NCI-H146 treated with DMSO at 0.1 percent for 48 hours (cell line): ENCODE measurements around the gene PTPN20.

Source experiments
- DNase-seq: peaks from one replicate; lab custom pipeline; 2025; ENCODE audit not compliant: unreplicated experiment; lab: John Stamatoyannopoulos, UW

The PTPN20 gene

DNA sequence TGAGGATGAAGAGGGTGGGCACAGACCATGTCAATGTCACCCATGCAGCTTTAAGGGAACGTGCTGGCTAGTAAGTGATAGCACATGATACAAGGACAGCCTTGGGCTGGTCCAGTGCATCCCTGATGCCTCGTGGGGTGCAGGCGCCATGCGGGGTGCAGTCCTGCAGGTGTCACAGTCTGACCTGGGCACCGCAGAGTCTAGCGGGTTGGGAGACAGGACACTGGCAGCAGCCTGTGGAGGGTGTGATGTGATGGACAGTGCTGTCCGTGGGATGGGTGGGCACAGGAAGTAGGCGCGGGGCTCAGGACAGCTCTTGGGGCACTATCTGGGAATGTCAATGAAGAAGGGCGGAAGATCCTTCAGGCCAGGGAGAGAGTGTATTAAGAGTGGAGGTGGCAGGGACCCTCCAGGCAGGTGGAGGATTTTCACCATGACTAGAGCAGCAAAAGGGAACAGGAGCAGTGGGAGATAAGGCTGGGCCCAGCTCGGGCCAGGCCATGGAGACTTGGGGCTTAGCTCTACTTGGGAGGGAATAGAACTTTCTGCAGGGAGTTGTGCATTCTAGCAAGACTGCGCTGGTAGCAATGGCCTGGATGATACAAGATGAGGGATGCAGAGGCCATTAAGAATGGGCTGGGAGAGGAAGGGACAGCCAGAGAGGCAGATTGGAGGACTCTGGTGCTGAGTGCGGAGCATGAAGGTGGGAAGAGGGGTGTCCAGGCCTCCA, 122.5 kb downstream of the PTPN20 start:
- no peak for DNase-seq

DNA sequence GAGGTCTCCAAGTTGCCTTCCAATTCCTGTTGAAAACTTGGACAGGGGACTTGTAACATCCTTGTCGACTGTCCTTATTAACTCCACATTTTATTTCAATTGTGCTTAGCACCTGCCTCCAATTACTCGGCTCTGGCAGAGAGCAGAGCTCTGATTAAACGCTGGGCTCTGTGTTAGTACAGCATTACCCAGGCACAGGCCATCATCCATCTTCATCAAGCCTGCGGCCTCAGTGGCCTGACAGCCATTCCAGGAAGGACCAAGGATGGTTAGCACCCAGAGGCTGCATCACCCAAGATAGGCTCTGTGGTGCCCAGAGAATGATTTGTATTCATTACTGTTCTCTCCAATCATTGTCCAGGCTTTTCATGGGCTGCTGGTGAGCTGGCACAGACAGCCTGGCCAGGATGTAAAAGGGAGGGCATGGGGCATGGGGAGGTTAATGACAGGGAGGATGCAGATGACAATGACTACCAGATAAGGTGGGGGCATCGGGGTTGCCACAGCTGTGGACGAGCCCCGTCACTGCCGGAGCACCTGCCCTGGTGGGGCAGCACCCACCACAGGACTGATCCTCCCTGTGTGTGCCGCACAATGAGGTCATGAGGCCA, 123.3 kb downstream of the PTPN20 start:
- DNase-seq, result no peak

DNA sequence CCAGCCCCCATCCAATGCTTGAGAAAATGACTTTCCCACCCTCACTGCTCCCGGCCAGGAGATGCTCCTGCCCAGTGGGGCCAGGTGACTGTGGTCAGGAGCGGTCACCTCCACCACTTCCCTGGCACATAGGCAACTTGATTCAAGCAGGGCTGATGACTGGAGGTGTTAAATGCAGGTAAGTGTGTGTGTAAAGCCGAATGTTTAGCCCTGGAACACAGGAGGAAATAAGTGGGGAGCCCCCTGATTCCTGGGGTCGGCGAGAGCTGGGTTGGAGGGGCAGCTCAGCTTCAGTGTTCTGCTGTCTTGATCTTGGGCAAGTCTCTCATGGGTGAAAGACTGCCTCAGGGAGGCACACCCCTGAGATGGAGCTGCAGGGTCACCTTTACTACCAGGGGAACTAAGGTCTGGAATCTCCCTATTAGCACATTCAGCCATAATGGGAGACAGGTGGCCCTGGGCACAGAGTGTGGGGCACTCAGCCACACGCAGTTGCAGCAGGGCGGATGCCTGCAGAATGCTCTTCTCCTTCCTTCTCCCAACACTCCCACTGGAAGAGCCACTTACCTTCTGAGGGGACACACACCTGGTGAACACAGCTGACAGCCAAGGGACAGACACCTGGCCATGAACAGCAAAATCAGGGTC, 124.1 kb downstream of the PTPN20 start:
- DNase-seq, result no peak

DNA sequence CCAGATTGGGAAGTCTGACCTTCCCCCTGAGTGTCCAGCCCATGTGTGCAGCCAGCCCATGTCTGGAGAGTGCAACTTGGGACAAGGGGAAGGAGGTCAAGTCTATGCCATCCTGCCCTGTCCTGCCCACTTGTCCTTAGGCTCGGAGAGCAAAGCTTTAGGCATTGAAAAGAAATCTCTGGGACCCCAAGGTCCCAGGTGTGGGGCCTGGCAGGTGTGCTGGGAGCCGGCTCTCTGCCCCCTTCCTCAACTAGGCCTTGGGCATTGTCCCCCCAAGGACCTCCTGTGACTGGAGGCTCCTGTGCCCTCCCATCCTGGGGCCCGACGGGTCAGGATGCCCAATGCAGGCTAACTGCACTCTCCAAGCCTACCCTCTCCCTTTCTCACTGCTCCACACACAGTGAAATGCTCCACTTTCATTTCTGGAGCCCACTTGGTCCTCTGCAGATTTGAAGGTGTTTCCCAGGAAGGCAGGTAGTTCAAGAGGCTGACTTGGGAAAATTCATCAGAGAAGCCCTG, 124.7 kb downstream of the PTPN20 start:
- DNase-seq, result no peak

DNA sequence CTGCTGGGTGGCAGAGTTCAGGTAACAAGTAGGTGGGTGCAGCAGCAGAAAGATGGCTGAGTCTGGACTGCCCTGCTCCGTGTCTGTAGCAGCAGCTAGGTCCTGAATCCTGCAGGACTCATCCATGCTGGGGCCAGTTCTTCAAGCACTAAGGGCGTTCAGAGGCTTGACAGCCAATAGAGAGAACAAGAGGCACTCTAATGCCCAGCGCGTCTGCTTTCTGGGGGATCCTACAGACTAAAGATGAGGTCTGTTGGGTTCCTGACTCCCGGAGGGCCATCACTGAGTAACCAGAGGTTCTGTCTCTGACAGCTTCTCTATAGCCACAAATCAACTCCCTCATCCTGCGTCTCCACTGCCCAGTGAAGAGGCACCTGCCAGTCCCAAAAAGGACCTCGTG, 125.5 kb downstream of the PTPN20 start:
- no peak for DNase-seq

DNA sequence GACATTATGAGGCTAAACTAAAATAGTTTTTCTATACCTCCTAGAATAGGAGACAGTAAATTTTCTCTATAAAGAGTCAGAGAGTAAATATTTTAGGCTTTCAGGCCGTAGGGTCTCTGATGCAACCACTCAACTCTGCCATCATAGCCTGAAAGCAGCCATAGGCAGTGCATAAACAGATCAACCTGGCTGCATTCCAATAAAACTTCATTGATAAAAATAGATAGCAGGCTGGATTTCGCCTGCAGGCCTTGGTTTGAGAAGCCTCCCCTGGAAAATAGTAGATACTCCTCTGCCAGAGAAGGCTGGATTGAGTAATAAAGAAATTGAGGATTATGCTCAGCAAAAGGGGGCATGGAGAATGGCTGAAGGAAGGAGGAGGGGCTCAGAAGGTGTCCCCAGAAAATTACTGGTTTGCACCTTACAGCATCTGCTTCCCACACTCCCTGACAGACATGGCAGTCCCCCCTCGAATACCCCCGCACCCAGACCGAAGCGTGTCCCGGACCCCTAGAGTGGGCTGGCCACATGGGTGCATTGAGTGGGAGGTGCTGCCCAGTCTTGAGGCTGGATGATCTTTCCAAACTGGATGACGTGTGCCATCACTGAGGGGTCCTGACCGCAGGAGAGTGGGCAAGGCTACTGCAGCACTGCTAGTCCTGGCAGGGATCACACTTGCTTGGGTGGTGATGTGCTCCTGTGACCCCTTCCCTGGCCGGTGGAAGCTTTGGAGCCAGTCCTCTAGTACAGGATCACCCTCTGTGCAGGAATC, 126.6 kb downstream of the PTPN20 start:
- no peak for DNase-seq

DNA sequence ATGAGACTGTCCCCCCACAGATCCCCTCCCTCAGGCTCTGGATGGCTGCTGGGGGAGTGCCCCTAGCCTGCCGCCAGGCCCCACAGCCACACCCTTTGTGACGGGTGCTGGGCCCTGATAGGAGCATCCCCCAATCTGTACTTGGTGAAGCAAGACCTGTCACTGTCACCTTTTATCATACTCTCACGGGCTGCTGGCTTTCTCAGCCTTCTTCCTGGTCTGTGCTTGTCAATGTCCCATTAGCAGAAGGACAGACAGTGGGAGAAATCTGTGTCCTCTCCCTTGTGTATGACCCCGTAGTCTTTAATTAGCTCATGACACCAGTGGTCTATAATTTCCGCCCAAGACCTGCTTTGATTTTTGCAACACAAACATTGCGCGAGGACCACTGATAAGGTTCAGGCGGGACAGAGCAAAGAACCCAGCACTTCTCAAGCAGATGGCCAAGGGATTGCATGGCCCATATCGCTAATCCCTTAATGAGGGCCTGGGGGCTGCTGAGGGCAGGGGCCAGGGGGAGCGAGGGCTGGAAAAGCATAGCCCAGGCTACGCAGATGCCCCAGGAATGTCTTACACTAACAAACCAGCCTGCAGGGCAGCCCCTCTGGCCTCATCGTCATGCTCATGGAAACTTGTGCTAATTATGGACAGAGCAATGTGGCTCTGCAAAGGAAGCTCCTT, 127.8 kb downstream of the PTPN20 start:
- no peak for DNase-seq

DNA sequence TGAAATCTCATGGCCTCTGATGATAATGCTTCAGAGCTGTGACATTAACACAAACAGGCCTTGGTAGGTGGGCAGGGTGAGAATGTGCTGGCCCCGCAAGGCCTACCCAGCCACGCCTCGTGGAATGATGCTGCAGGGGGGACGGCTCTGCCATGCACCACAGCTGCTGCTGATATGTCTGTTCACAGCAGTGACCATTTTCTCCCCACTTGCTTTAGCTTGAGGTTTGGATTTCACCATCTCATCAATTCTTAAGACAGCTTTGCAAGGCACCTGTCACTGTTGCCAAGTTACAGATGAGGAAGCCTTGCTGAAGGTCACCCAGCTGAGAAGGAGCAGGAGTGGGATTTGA, 128.3 kb downstream of the PTPN20 start:
- DNase-seq, result no peak

DNA sequence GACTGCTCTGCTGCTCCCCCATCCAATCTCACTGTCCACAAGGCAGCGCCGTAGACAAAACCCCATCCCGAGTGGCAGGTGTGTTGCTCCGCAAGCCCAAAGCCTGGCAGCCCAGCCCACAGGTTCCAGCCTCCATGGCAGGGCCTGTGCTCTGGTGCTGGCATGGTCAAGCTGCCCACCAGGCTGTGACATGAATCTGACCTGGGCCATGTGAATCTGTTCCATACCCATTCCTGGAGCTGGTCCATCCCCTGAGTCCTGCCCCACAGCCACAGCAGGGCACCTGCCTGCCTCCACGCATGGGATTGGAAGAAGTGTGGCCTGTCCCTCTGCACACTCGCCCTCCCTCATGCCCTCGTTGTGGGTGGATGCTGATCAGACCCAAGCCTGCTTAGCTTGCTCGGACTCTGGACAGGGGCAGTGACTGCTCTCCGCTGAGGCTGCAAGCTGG, 128.8 kb downstream of the PTPN20 start:
- no peak for DNase-seq

DNA sequence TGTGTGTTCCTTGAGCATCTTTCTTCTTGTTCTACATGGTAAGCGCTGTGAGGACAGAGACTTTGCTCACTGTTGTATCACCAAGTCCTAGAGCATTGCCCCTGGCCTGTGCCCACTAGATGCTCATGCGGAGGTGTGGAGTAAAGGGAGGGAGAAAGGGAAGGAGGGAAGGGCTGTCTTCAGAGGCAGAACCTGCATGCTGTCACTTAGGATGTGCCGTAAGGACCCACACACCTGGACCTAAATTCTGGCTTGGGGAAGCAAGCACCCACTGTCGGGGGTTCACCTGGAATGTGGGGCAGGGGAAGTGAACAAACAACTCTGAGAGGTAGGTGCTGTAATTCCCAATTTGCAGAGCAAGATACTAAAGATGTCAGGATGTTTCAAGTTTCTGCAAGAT, 129.5 kb downstream of the PTPN20 start:
- DNase-seq, result no peak

DNA sequence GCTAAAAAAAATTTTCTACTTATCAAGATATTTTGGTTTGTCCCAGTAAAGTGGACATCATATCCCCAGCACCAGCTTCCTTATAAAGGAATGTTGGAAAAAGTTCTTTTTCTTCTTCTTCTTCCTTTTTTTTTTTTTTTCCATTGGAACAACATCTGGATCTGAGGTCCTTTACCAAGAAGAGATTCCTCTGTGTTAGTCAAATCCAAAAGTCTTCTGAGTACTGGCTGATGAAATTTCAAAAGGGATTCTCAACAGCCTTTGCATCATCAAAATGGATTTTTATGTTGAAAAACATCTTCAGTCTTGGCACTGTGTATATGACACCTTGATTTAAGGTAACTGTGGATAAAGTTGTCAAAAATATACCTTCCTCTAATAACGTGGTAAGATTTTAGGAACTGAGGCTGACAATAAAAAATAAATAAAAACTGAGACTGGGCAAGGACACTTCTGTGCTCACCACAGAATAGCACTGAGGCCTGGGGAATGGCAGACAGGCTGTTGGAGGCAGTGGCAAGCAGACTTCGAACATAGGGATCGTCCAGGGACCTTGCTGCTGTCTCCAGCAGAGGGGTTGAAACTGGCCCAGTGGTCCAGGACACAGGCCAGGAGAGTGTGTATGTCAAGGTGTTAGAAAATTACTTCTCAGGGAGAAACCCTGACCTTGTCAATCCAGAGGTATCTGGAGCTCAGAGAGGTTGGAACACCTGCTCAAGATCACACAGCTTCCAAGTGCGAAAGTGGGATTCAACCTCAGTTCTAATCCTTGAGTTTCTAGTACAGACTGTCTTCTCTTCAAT, 130.4 kb downstream of the PTPN20 start:
- DNase-seq, result no peak

DNA sequence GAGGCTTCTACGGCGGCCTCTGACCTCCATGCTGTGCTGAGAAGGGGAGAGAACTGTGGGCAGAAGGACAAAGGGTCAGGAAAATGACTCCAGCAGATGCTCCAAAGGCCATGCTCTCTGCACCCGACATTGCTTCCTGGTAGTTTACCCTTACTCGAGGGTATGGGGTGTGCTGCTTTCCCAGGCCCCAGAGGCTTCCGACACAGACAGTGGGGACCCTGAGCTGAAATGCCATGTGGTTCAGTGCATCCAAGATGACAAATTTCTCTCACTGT, 130.9 kb downstream of the PTPN20 start:
- no peak for DNase-seq

DNA sequence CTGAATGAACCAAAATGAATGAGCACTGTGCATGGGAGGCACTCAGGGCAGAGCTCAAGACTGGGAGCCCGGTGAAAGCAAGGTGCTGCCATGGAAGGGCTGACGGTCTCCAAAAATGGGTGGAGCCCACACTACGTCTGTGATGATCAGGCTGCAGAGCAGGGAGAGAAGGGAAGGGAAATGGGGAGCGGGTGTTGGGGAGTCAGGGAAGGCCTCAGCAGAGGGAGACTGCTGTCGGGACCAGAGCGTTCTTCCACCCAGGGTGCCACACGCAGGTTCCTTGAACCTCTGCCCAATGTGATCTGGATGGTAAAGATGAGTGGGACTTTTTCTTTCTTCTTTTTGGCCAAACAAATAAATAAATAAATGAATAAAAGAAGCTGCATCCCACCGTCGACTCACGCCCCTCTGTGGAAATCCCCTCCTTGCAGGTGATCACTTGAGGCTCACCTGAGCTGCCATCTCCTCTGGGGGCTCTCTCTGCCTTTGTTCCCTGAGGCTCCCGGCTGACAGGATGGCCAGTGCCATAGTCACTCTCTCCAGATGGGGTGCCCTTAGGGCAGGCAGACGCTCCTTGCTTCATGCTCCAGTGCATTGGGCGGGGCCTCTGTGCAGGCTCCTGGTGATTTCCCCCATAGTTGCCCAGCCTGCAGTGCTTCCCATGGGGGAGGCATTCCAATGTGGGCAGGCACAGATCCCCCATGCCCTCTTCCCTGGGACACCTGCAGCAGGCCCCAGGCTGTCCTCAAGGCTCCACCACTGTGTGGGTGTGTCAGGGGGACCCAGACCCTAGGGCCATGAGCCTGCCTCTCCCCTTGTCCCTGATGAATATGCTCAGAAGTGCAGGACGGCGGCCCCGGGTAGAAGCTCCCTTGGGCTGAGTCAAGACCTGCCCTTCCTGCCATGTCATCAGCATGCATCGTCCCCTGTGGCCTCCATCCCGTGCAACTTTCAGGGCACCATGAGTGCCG, 131.8 kb downstream of the PTPN20 start:
- no peak for DNase-seq

DNA sequence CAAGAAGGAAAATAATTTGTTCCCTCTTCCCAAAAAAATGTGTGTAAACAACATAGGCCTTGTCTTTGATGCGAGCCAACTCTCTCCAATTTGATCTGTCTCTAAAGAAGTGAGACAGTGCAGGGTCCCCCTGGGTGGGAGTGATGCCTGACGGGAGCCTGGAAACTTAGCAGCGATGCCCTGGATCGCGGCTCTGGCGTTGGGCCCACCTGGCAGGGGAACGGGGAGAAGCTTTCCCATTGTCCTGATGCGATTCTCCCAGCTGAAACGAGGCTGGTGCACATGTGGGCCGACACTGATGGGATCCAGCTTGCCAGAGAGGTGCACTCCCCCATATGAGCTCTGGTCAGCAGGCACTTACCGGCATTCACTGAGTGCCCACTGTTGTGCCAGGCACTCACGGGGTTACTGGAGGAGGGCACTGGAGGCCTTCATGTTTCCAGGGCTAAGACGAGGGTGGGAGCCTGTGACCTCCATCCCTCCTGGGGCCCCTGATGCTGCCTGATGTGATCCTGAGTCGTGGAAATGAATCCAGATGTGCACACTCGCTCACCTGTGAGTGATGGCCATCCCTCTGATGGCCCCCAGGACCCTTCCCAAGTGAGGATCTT, 132.8 kb downstream of the PTPN20 start:
- no peak for DNase-seq

DNA sequence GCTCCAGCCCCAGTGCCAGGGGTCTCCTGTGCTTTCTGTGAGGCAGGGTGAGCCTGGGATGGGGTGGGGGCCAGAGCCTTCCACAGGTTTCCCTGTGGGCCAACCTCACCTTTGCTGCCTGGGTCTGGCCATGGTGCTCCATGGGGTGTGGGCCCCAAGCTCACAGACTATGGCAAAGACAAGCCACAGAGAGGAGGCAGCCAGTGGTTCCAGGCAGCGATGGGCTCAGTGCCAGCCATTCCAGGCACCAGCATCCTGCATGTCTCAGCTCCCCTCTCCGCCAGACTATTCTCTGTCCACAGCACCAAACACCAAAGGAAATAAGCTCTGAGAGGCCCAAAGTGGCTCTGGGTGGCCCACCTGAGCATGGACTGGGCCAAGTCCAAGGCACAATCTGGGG, 133.5 kb downstream of the PTPN20 start:
- no peak for DNase-seq

DNA sequence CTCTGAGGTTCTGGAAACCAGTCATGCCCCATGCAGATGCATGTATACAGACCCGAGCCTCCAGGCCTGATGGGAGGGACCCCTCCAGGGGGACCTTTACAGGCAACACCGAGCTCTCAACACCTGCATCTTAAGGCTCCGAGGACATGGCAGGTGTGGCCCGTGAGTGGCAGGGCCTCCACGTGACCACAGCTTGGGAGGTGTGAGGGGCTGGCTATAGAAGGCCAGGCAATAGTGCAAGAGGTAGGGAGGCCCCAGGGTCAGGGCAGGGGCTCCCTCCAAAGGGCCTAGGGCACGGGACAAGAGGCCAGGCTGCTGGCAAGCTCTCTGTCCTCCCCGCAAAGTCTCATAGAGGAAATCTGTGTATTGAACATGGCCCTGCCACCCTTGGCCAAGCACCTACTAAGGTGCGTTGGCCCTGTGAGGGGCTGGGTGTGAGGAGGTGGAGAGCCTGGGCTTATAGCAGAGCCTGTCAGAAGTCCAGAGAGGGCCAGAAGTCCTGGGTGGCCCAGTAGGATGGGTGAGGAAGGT, 134.2 kb downstream of the PTPN20 start:
- no peak for DNase-seq

DNA sequence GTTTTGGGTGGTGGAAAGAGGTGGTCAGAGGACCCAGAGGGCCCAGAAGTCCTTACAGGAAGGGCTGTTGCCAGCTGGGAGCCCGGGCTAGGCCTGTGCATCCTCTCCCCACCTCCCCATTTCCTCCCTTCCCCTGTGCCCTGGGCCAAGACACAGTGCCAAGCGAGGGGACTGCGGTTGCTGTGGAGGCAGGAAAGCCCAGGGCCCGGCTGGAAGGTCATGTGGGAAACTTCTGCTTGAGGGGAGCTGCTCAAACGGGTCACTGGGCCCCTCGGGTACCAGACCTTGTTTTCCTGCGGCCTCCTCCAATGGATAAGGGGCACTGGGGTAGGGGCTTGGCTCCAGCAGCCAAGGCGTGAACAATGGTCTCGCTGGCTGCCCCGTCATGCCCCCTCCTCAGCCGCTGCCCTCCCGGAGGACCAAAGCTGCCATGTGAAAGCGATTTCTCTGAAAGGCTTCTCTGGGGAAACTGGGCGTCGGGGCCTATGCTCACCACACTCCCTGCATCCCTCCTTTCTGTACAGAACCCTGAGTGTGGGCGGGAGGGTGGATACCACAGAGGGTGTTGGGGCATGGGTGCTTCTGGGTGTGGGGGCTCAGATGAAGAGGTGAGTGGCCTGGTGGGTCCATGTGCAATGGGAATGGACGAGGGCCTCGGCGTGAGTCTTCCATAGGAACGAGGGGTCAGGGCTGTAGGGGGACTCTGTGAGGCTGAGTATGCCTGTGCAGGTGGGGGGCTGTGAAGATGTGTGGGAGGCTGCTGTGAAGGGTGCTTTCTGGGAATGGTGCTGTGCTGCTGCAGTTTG, 135.3 kb downstream of the PTPN20 start:
- DNase-seq, result no peak

DNA sequence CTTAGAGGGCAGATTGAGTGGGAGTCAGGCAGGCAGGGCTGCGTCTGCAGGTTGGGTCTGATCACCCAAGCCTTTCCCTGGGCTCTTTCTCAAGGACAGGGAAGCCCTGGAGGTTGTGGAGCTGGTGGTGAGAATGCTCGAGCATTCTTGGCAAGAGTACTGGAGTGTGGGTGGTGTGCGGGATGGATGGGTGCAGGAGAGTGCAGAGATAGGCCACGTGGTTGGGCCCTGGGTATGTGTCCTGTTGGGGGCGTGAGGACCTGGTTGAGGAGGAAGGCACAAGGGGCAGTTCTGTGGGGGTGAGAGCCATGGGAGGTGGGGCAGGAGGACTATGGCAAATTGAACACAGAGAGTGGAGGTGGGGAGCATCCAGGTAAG, 135.9 kb downstream of the PTPN20 start:
- DNase-seq, result no peak
